K562 (cell line): ENCODE data around the gene THUMPD2. TPM values are rescaled to one million over a fixed set of nuclear protein-coding genes. Genes with fewer than 3 reads are reported as not detected.

Experiments used
- ATAC-seq: fragments of 200-7000 bp; cut with Tn5 transposase; 3 replicates; pipeline ENCODE4 v1.9.1; 2020; ENCODE audit warnings: moderate library complexity
- BruUV-seq: library from RNA; stranded (reverse); fragments of 400-500 nt; replicated peaks from 2 replicates; lab custom pipeline; 2021; lab: Mats Ljungman, UMichigan
- CTCF ChIA-PET: fragments of 300-600 bp; formaldehyde crosslinking; extraction: SDS; loops from one replicate; lab custom pipeline; 2021; ENCODE audit warnings: low intra/inter-chr PET ratio; lab: Yijun Ruan, JAX
- POLR2A ChIA-PET: fragments of 300-600, 350-650 bp; sonication (Branson Sonifier 250); formaldehyde crosslinking; extraction: SDS; loops from one replicate; lab custom pipeline; 2021; ENCODE audit warnings: antibody characterized with exemption, inconsistent platforms; lab: Yijun Ruan, JAX
- DNase-seq, 4 experiments: peaks; one replicate each; pipeline versions ENCODE4 v3.0.0 to v3.0.0-alpha.2; 2011 to 2018; ENCODE audit warnings: low spot score in 3 of 4, mixed read lengths in 3 of 4; ENCODE audit errors: extremely low read depth in 1 of 4
- FAIRE-seq: peaks from 2 replicates; lab custom pipeline; 2011; peaks lifted over from hg19 to GRCh38; lab: Jason Lieb, UNC
- H2AFZ ChIP-seq: 2 replicates; pipeline ENCODE4 v1.6.0; 2011; ENCODE audit warnings: low read depth, low read length, control low read depth, inconsistent platforms
- H3K27ac ChIP-seq: fragments of 200-600 bp; 3 replicates; pipeline ENCODE4 v1.8.0; 2011; ENCODE audit warnings: low read depth, mild to moderate bottlenecking, control low read depth, inconsistent platforms, low read length, moderate library complexity, mixed read lengths; ENCODE audit errors: extremely low read depth
- H3K27me3 ChIP-seq, 2 experiments: fragments of 300-600 bp in 1 of 2; 2 replicates in 1 of 2; 3 replicates in 1 of 2; pipeline versions ENCODE4 v1.6.0 to v1.8.0; 2011; ENCODE audit warnings: inconsistent platforms in 2 of 2, low read length in 2 of 2, mild to moderate bottlenecking in 1 of 2, mixed read lengths in 1 of 2, moderate library complexity in 1 of 2; ENCODE audit not compliant: control insufficient read depth in 2 of 2, insufficient read depth in 2 of 2
- H3K36me3 ChIP-seq: fragments of 300-600 bp; 3 replicates; pipeline ENCODE4 v1.8.0; 2011; ENCODE audit warnings: mild to moderate bottlenecking, low read length, inconsistent platforms; ENCODE audit not compliant: control insufficient read depth, insufficient read depth
- H3K4me1 ChIP-seq, 2 experiments: fragments of 200-600 bp in 1 of 2; replicated peaks in 1 of 2; 2 replicates in 1 of 2; 3 replicates in 1 of 2; pipeline versions ENCODE4 v1.5.1 to v1.8.0; 2011; ENCODE audit warnings: inconsistent platforms in 2 of 2, low read length in 2 of 2, mild to moderate bottlenecking in 1 of 2, mixed read lengths in 1 of 2, moderate library complexity in 1 of 2; ENCODE audit not compliant: control insufficient read depth in 2 of 2, insufficient read depth in 2 of 2
- H3K4me2 ChIP-seq: 2 replicates; pipeline ENCODE4 v1.6.1; 2011; ENCODE audit warnings: low read length, control low read depth, inconsistent platforms, mixed read lengths; ENCODE audit not compliant: insufficient read depth
- H3K4me3 ChIP-seq: fragments of 200-600 bp; sonication (generic), shearing (Covaris generic); 2 replicates; pipeline ENCODE4 v1.5.1; 2016; ENCODE audit warnings: control low read depth, inconsistent platforms
- H3K79me2 ChIP-seq: fragments of 200-600 bp; 3 replicates; pipeline ENCODE4 v1.8.0; 2011; ENCODE audit warnings: low read length, inconsistent platforms; ENCODE audit not compliant: control insufficient read depth, insufficient read depth
- H3K9ac ChIP-seq, 2 experiments: 2 replicates each; pipeline versions ENCODE4 v1.6.0 to v1.6.1; 2011; ENCODE audit warnings: low read depth in 2 of 2, low read length in 2 of 2, control low read depth in 1 of 2, inconsistent platforms in 1 of 2, mild to moderate bottlenecking in 1 of 2, mixed read lengths in 1 of 2; ENCODE audit not compliant: insufficient read depth in 1 of 2
- H3K9me1 ChIP-seq: one replicate; pipeline ENCODE4 v1.6.0; 2011; ENCODE audit warnings: inconsistent platforms, mild to moderate bottlenecking, low read length, moderate library complexity; ENCODE audit not compliant: control insufficient read depth, insufficient read depth
- H3K9me3 ChIP-seq: replicated peaks from 2 replicates; pipeline ENCODE4 v1.5.1; 2011; ENCODE audit warnings: low read depth, low read length, inconsistent platforms; ENCODE audit not compliant: control insufficient read depth, insufficient read depth
- H4K20me1 ChIP-seq: replicated peaks from 2 replicates; pipeline ENCODE4 v1.6.1; 2011; ENCODE audit warnings: low read length, inconsistent platforms, mixed read lengths; ENCODE audit not compliant: control insufficient read depth, insufficient read depth
- HCFC1 ChIP-seq: IDR thresholded peaks from 2 replicates; pipeline ENCODE4 v1.6.1; 2012; ENCODE audit warnings: low read depth, low read length, improper control_type of control experiment
- HMBOX1 ChIP-seq: sonication (generic); IDR thresholded peaks from 2 replicates; pipeline ENCODE4 v1.6.1; 2016
- MAX ChIP-seq: sonication (generic); formaldehyde crosslinking; IDR thresholded peaks from 2 replicates; pipeline ENCODE4 v1.9.0; 2022; ENCODE audit warnings: mild to moderate bottlenecking, missing genetic modification reagents
- POLR2AphosphoS5 ChIP-seq: IDR thresholded peaks from 2 replicates; pipeline ENCODE4 v1.6.1; 2011; ENCODE audit warnings: mild to moderate bottlenecking, low read depth, low read length, moderate library complexity; ENCODE audit not compliant: control insufficient read depth, insufficient read depth
- SMARCA4 ChIP-seq: fragments of 450-650 bp; IDR thresholded peaks from 2 replicates; pipeline ENCODE4 v1.6.1; 2016
- TAL1 ChIP-seq: fragments of 450-650 bp; IDR thresholded peaks from 2 replicates; pipeline ENCODE4 v1.6.1; 2016; ENCODE audit warnings: mild to moderate bottlenecking
- TCF15 ChIP-seq: fragments of 250-450 bp; sonication (Bioruptor Pico); IDR thresholded peaks from 2 replicates; pipeline ENCODE4 v1.8.0; 2022; ENCODE audit warnings: moderate library complexity, mild to moderate bottlenecking, inconsistent platforms
- U2AF1 ChIP-seq: fragments of 200-400 bp; formaldehyde crosslinking; optimal IDR thresholded peaks from 2 replicates; pipeline ENCODE3; 2017; ENCODE audit warnings: mild to moderate bottlenecking, low read depth, low read length, moderate library complexity
- ZNF124 ChIP-seq: sonication (generic); formaldehyde crosslinking; IDR thresholded peaks from 2 replicates; pipeline ENCODE4 v1.8.1; 2022; ENCODE audit warnings: missing genetic modification reagents
- ZNF280B ChIP-seq: fragments of 250-450 bp; sonication (Bioruptor Pico); IDR thresholded peaks from 2 replicates; pipeline ENCODE4 v1.5.1; 2021; ENCODE audit warnings: mild to moderate bottlenecking
- ZNF354B ChIP-seq: fragments of 250-450 bp; sonication (Bioruptor Pico); IDR thresholded peaks from 2 replicates; pipeline ENCODE4 v1.4.0; 2020
- WGBS: fragments of 100-300 bp; shearing (Covaris generic); methylation state at CpG from one replicate; pipeline ENCODE4 v1.1.6; 2016; ENCODE audit warnings: low coverage, mixed read lengths; ENCODE audit not compliant: insufficient coverage; ENCODE audit errors: missing lambda C conversion rate; 5-methylcytosine and 5-hydroxymethylcytosine counted together
- in situ Hi-C: fragments of 300-500 bp; cut with MboI; formaldehyde crosslinking; loops from 4 replicates; pipeline ENCODE4 v1.15.0; 2018; ENCODE audit warnings: inconsistent platforms, mixed read lengths
- intact Hi-C: fragments of 100-400 bp; cut with micrococcal nuclease; formaldehyde crosslinking; loops from 2 replicates; pipeline ENCODE4 v1.14.2; 2022
- polyA plus RNA-seq, 8 experiments: library from polyadenylated mRNA; depleted of rRNA in 4 of 8; stranded (reverse) in 5 of 8; unstranded in 3 of 8; fragments of >200 nt; fragmentation: Nextera tagmentation in 2 of 8; fragmentation: Illumina TruSeq in 1 of 8; extraction: Ambion mirVana in 2 of 8; extraction: Trizol in 1 of 8; gene quantifications; 2 replicates each; pipeline versions ENCODE4 v1.2.1 to v1.2.3, GENCODE V29; 2011 to 2014; ENCODE audit warnings: inconsistent platforms in 1 of 8, missing spikeins in 1 of 8
- total RNA-seq, 7 experiments: library from RNA; depleted of rRNA in 6 of 7; stranded (reverse); fragments of >200 nt in 6 of 7; fragmentation: Illumina TruSeq in 2 of 7; extraction: Trizol in 2 of 7; gene quantifications; 2 replicates each; pipeline versions ENCODE4 v1.2.1 to v1.2.3, GENCODE V29; 2011 to 2021; ENCODE audit warnings: low replicate concordance in 1 of 7

The THUMPD2 gene
- total and polyA plus RNA-seq, 9 of the 15 experiments (the other 6 are each of a cell fraction or from before 2014, with no cell fraction given) = 9.6 to 40.4 (median 24.0) TPM

- Histone ChIP-seq H3K4me1 (no peaks in the 10 kb centered on the region), H3K4me2 (no peak overlapping the region), H3K9ac (no peak overlapping the region), H3K4me3 (no peak overlapping the region), H3K27ac (no peak overlapping the region), H3K27me3 (peaks cover 0 to 12% of the 10 kb centered on the region in 2 experiments; a peak in 3 of 5 replicates), H3K9me1 (no peaks in the 10 kb centered on the region), H4K20me1 (no peaks in the 10 kb centered on the region), H3K9me3 (no peaks in the 10 kb centered on the region), H2AFZ (no peak overlapping the region), H3K36me3 (no peaks in the 10 kb centered on the region), H3K79me2 (no peaks in the 10 kb centered on the region)
- in situ Hi-C loops = no loop called here
- POLR2A ChIA-PET = interaction anchor here (0.6 to 1.5 kb wide), 4 partner anchors 12 to 204 kb away, joined by 3 to 6 read pairs (median 4); no protein-coding TSS in a partner anchor
- CTCF ChIA-PET = no interaction called here
- 4% methylated on average over 6 of the region's 6 CpGs for WGBS
- TF ChIP-seq POLR2AphosphoS5 (no peak), SMARCA4 (no peak)
- BruUV-seq = no TSS peak
- FAIRE-seq (no peak), ATAC-seq (no peak), DNase-seq (no peak)
- intact Hi-C loops = no loop called here
These were observed 89.2 kb downstream of the THUMPD2 start for GRCh38 chr2:39689876-39690275.

- intact Hi-C loops = no loop called here
- no peaks in the 10 kb centered on the region for H3K79me2 ChIP-seq
- H3K4me3 ChIP-seq = no peak overlapping the region
- H3K9me1 ChIP-seq = no peaks in the 10 kb centered on the region
- WGBS = 0% methylated on average over 1 of the region's 1 CpG
- H3K9ac ChIP-seq = no peak overlapping the region
- no peak overlapping the region for H3K27ac ChIP-seq
- H4K20me1 ChIP-seq = no peaks in the 10 kb centered on the region
- ChIA-PET CTCF (no interaction called here), POLR2A (interaction anchor here (0.6 to 1.5 kb wide), 2 partner anchors 16 to 203 kb away, joined by 3 to 6 read pairs; no protein-coding TSS in a partner anchor)
- H3K9me3 ChIP-seq = no peaks in the 10 kb centered on the region
- DNase-seq = no peak
- ATAC-seq = no peak
- H2AFZ ChIP-seq = no peak overlapping the region
- no peaks in the 10 kb centered on the region; a peak in 1 of 5 replicates for H3K4me1 ChIP-seq
- no peaks in the 10 kb centered on the region for H3K36me3 ChIP-seq
- TF ChIP-seq ZNF124 (CRISPR knock-in tag) (no peak), MAX (no peak), TAL1 (no peak), ZNF280B (CRISPR knock-in tag) (no peak), ZNF354B (CRISPR knock-in tag) (no peak), U2AF1 (no peak), HMBOX1 (no peak), HCFC1 (no peak), TCF15 (CRISPR knock-in tag) (no peak)
- no peak for FAIRE-seq
- H3K27me3 ChIP-seq = peaks cover 0 to 12% of the 10 kb centered on the region in 2 experiments; a peak in 3 of 5 replicates
- no peak overlapping the region for H3K4me2 ChIP-seq
- no TSS peak for BruUV-seq
- in situ Hi-C loops = no loop called here
These were observed 89.7 kb downstream of the THUMPD2 start for GRCh38 chr2:39689272-39689841.
